HEK293 (cell line): Measurements from ENCODE around the gene VARS1.

Experiments
- CTCF ChIP-seq: fragments of 450-650 bp; formaldehyde crosslinking; IDR thresholded peaks from 2 replicates; pipeline ENCODE4 v1.5.1; 2016; ENCODE audit warnings: missing biosample characterization, missing genetic modification characterization
- YY1 ChIP-seq: fragments of 450-650 bp; formaldehyde crosslinking; IDR thresholded peaks from 2 replicates; pipeline ENCODE4 v1.5.1; 2018; ENCODE audit warnings: missing biosample characterization, missing genetic modification characterization
- ZNF133 ChIP-seq: fragments of 450-650 bp; formaldehyde crosslinking; IDR thresholded peaks from 2 replicates; pipeline ENCODE4 v1.5.1; 2016; ENCODE audit warnings: missing biosample characterization, missing genetic modification characterization
- ZNF146 ChIP-seq: fragments of 450-650 bp; formaldehyde crosslinking; IDR thresholded peaks from 2 replicates; pipeline ENCODE4 v1.5.1; 2016; ENCODE audit warnings: missing biosample characterization, missing genetic modification characterization
- ZNF274 ChIP-seq, 2 experiments: fragments of 200-500 bp in 1 of 2; fragments of 450-650 bp in 1 of 2; sonication (Bioruptor generic) in 1 of 2; formaldehyde crosslinking in 1 of 2; IDR thresholded peaks; 2 replicates each; pipeline versions ENCODE4 v1.5.1 to v1.6.1; 2014 to 2016; ENCODE audit warnings: borderline replicate concordance in 1 of 2, inconsistent platforms in 1 of 2, low read length in 1 of 2, missing biosample characterization in 1 of 2, missing genetic modification characterization in 1 of 2
- ZNF48 ChIP-seq: fragments of 450-650 bp; formaldehyde crosslinking; IDR thresholded peaks from 2 replicates; pipeline ENCODE4 v1.5.1; 2016; ENCODE audit warnings: missing biosample characterization, missing genetic modification characterization
- ZNF510 ChIP-seq: fragments of 450-650 bp; formaldehyde crosslinking; IDR thresholded peaks from 2 replicates; pipeline ENCODE4 v1.5.1; 2018; ENCODE audit warnings: mild to moderate bottlenecking, missing genetic modification characterization, missing biosample characterization; ENCODE audit not compliant: insufficient replicate concordance
- ZNF664 ChIP-seq: fragments of 450-650 bp; formaldehyde crosslinking; IDR thresholded peaks from 2 replicates; pipeline ENCODE4 v1.5.1; 2016; ENCODE audit warnings: missing biosample characterization, missing genetic modification characterization

GRCh38 chr6:31830886-31831335 lies 35.4 kb upstream of the VARS1 start:
- TF ChIP-seq CTCF (no peak), ZNF274 (IDR thresholded peaks at IDR 0.05; ENCODE audit: low read length) (no peak), ZNF274 (tag by site-specific recombination; IDR thresholded peaks at IDR 0.05; ENCODE audit: borderline replicate concordance) (no peak), ZNF664 (no peak), ZNF510 (tag by site-specific recombination) (no peak), YY1 (no peak), ZNF48 (tag by site-specific recombination) (no peak), ZNF146 (no peak), ZNF133 (tag by site-specific recombination) (no peak)
